ENCODE data around the gene SUN3. TPM values are rescaled to one million over a fixed set of nuclear protein-coding genes. Genes with fewer than 3 reads are reported as not detected.
A peak's percentile ranks its signal among the peaks of the same experiment; 100 is the strongest.

Gene SUN3
- total RNA-seq, 1 experiment from 2014 or later, result not detected

- H3K9ac ChIP-seq (ENCODE audit: extremely low read depth, insufficient read length, low read length), result no peak overlapping the region
- no peak overlapping the region for H3K4ac ChIP-seq (ENCODE audit: low read depth, low read length)
- no peak overlapping the region for H3K27ac ChIP-seq (ENCODE audit: insufficient read length, low read depth, low read length)
- H3K56ac ChIP-seq (ENCODE audit: insufficient read length, low read depth, low read length), result no peak overlapping the region
- peak overlapping the region; percentile 0 for H2BK20ac ChIP-seq (ENCODE audit: low read depth, low read length, poor library complexity, severe bottlenecking)
- no peak overlapping the region for H2BK12ac ChIP-seq (ENCODE audit: insufficient read length, low read depth, low read length)
- WGBS (ENCODE audit: extremely low coverage, insufficient read length, low lambda C conversion rate), result no CpG with 5 or more reads among the region's 3 CpGs
- no peaks in the 10 kb centered on the region for H3K9me3 ChIP-seq (ENCODE audit: control insufficient read depth, low read depth, low read length)
- no peak overlapping the region for H2AK5ac ChIP-seq (ENCODE audit: insufficient read length, low read length)
- H3T11ph ChIP-seq (ENCODE audit: low read length), result no peak overlapping the region
- Mint-ChIP-seq H3K27ac (peak overlapping the region in 2 of 3 experiments; percentile 63 to 93; a peak in 3 of 7 replicates), H3K4me3 (peak overlapping the region in 1 of 2 experiments; percentile 76; a peak in 1 of 5 replicates), H3K36me3 (ENCODE audit: insufficient read depth in 1 of 3, low read depth in 3 of 3) (peaks cover 0 to 6% (median 4%) of the 10 kb centered on the region in 3 experiments; a peak in 3 of 7 replicates), H3K4me1 (peaks cover 32% of the 10 kb centered on the region in 2 experiments), H3K27me3 (ENCODE audit: low read depth) (no peaks in the 10 kb centered on the region), H3K9me3 (peaks cover 2 to 6% of the 10 kb centered on the region in 2 experiments)
- peaks cover 3% of the 10 kb centered on the region for H3K23me2 ChIP-seq (ENCODE audit: insufficient read length, low read depth, low read length, poor library complexity, severe bottlenecking)
- no peak overlapping the region for H3K23ac ChIP-seq (ENCODE audit: insufficient read length, low read depth, low read length)
- no peaks in the 10 kb centered on the region for H3K79me2 ChIP-seq (ENCODE audit: insufficient read depth, low read length)
- H2AFZ ChIP-seq (ENCODE audit: low read length), result no peak overlapping the region
- no peak overlapping the region for H2BK120ac ChIP-seq (ENCODE audit: low read depth, low read length, poor library complexity, severe bottlenecking)
- no peaks in the 10 kb centered on the region for H3K4me1 ChIP-seq (ENCODE audit: insufficient read depth, low read length)
- H4K20me1 ChIP-seq (ENCODE audit: control insufficient read depth, insufficient read depth, insufficient read length), result no peaks in the 10 kb centered on the region
- H4K91ac ChIP-seq (ENCODE audit: insufficient read length, low read depth, low read length), result no peak overlapping the region
- H2BK5ac ChIP-seq (ENCODE audit: insufficient read length, low read length), result no peak overlapping the region
- H3K4me2 ChIP-seq (ENCODE audit: insufficient read depth, insufficient read length, low read length), result peak overlapping the region; percentile 63
- H2BK15ac ChIP-seq (ENCODE audit: low read depth, low read length), result no peak overlapping the region
- no peak for DNase-seq
- H3K79me1 ChIP-seq (ENCODE audit: insufficient read depth, low read depth, low read length, poor library complexity, severe bottlenecking), result no peaks in the 10 kb centered on the region
- no peaks in the 10 kb centered on the region for H3K27me3 ChIP-seq (ENCODE audit: insufficient read depth, low read length)
- H3K14ac ChIP-seq (ENCODE audit: insufficient read depth, low read length), result no peak overlapping the region
- TF ChIP-seq, protein P1, sequence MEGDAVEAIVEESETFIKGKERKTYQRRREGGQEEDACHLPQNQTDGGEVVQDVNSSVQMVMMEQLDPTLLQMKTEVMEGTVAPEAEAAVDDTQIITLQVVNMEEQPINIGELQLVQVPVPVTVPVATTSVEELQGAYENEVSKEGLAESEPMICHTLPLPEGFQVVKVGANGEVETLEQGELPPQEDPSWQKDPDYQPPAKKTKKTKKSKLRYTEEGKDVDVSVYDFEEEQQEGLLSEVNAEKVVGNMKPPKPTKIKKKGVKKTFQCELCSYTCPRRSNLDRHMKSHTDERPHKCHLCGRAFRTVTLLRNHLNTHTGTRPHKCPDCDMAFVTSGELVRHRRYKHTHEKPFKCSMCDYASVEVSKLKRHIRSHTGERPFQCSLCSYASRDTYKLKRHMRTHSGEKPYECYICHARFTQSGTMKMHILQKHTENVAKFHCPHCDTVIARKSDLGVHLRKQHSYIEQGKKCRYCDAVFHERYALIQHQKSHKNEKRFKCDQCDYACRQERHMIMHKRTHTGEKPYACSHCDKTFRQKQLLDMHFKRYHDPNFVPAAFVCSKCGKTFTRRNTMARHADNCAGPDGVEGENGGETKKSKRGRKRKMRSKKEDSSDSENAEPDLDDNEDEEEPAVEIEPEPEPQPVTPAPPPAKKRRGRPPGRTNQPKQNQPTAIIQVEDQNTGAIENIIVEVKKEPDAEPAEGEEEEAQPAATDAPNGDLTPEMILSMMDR (conservative IDR thresholded peaks at IDR 0.05), result no peak
- H4K8ac ChIP-seq (replicated peaks; ENCODE audit: insufficient read length, low read depth, low read length), result no peak overlapping the region
- no peak overlapping the region for H4K5ac ChIP-seq (ENCODE audit: insufficient read length, low read depth, low read length)
- H3K18ac ChIP-seq (ENCODE audit: insufficient read length, low read depth, low read length), result no peak overlapping the region
These were observed 36.5 kb downstream of the SUN3 start for GRCh38 chr7:47992446-47992845.
